Retina (tissue), 1 donor: ENCODE data around the gene NLGN3.

ENCODE experiments used
- DNase-seq: peaks from one replicate; pipeline ENCODE4 v3.0.0-alpha.2; 2016

NLGN3 gene

DNA sequence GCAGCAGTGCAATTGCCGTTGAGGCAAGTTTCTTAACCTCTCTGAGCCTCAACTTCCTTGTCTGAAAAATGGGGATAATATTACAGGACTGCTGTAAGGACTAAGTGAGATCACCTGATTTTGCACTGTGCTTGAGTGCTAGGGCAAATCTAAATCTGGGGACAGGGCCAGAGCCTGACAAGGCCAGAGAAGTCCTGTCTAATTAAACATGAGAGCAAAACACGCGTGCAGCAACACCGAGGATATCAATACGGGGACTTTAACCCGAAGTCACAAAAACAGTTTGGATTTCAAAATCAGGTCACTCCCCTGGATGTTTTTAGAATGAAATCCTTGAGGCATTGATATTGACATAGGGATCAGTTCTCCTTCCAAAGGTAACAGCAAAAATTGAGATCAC, 72.7 kb downstream of the NLGN3 start:
- DNase-seq = no peak
